Nephron (organoid): ENCODE measurements around the gene CHCHD6.

Experiments
- H3K27ac Mint-ChIP-seq, 3 experiments: 2 replicates each; pipeline ENCODE4 v1.8.0; 2020; ENCODE audit warnings: mixed read lengths in 3 of 3, mild to moderate bottlenecking in 2 of 3, moderate library complexity in 1 of 3
- H3K27me3 Mint-ChIP-seq: 2 replicates; pipeline ENCODE4 v1.8.0; 2021; ENCODE audit warnings: low read depth, mild to moderate bottlenecking, moderate library complexity, mixed read lengths
- H3K36me3 Mint-ChIP-seq: 2 replicates; pipeline ENCODE4 v1.8.0; 2020; ENCODE audit warnings: low read depth, mixed read lengths
- H3K4me1 Mint-ChIP-seq: 2 replicates; pipeline ENCODE4 v1.8.0; 2020; ENCODE audit warnings: mixed read lengths
- H3K4me3 Mint-ChIP-seq, 3 experiments: 2 replicates each; pipeline ENCODE4 v1.8.0; 2020; ENCODE audit warnings: mild to moderate bottlenecking in 3 of 3, mixed read lengths in 3 of 3, moderate library complexity in 2 of 3
- H3K9me3 Mint-ChIP-seq: 2 replicates; pipeline ENCODE4 v1.8.0; 2020; ENCODE audit warnings: mixed read lengths
- TF ChIP-seq, protein P1 (sequence below), 3 experiments: fragments of 200-600 bp; sonication (generic); IDR thresholded peaks; one replicate each; pipeline ENCODE4 v1.5.0; 2021; ENCODE audit warnings: antibody characterized with exemption in 3 of 3; ENCODE audit not compliant: unreplicated experiment in 3 of 3

CHCHD6 gene

DNA sequence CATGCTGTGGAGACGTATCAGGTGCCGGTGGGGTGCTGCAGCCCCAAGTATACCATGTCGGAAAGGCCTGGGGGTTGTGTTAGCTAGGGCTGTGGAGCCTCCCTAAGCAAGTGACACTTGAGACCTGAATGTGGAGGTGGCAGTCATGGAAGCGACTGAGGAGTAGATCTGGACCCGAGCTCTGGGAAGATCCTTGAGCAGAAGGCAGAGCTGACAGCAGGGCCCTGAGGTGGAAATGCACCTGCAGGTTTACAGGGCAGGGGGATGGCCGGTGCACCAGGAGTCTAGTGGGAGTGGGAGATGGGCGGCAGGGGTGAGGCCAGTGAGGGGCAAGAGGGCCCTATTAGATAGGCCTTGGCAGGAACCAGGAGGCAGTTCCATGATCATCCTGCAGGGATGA is 187.1 kb downstream of the CHCHD6 start:
- Mint-ChIP-seq H3K36me3 (no peaks in the 10 kb centered on the region), H3K4me1 (peaks cover 14% of the 10 kb centered on the region), H3K4me3 (no peak overlapping the region), H3K9me3 (no peaks in the 10 kb centered on the region), H3K27ac (no peak overlapping the region), H3K27me3 (peaks cover 6% of the 10 kb centered on the region)
- TF ChIP-seq, protein P1, sequence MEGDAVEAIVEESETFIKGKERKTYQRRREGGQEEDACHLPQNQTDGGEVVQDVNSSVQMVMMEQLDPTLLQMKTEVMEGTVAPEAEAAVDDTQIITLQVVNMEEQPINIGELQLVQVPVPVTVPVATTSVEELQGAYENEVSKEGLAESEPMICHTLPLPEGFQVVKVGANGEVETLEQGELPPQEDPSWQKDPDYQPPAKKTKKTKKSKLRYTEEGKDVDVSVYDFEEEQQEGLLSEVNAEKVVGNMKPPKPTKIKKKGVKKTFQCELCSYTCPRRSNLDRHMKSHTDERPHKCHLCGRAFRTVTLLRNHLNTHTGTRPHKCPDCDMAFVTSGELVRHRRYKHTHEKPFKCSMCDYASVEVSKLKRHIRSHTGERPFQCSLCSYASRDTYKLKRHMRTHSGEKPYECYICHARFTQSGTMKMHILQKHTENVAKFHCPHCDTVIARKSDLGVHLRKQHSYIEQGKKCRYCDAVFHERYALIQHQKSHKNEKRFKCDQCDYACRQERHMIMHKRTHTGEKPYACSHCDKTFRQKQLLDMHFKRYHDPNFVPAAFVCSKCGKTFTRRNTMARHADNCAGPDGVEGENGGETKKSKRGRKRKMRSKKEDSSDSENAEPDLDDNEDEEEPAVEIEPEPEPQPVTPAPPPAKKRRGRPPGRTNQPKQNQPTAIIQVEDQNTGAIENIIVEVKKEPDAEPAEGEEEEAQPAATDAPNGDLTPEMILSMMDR (IDR thresholded peaks at IDR 0.05; ENCODE audit: unreplicated experiment in 3 of 3) = no peak

DNA sequence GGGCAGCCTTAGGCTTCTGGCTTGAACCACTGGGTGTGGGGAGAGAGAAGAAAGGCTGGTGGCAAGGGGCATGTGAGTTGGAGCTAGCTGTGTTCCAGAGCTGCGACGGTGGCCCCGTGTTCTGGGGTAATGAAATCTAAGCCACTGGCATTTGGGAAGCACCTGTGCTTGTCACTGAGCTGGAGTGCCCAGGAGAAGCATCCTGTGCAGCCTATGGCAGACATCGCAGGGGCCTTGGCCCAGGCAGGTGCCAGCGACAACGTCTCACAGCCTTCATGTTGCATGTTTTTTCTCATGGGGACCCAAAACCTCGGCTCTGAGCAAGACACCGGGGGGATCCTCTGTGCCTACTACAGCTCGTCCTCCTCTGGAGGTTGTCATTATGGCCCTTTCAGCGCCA is 187.8 kb downstream of the CHCHD6 start:
- H3K9me3 Mint-ChIP-seq = no peaks in the 10 kb centered on the region
- no peaks in the 10 kb centered on the region for H3K36me3 Mint-ChIP-seq
- peaks cover 18% of the 10 kb centered on the region for H3K4me1 Mint-ChIP-seq
- H3K27me3 Mint-ChIP-seq = peaks cover 6% of the 10 kb centered on the region
- no peak overlapping the region for H3K27ac Mint-ChIP-seq
- TF ChIP-seq, protein P1 (IDR thresholded peaks at IDR 0.05; ENCODE audit: unreplicated experiment in 3 of 3) = no peak
- no peak overlapping the region for H3K4me3 Mint-ChIP-seq

DNA sequence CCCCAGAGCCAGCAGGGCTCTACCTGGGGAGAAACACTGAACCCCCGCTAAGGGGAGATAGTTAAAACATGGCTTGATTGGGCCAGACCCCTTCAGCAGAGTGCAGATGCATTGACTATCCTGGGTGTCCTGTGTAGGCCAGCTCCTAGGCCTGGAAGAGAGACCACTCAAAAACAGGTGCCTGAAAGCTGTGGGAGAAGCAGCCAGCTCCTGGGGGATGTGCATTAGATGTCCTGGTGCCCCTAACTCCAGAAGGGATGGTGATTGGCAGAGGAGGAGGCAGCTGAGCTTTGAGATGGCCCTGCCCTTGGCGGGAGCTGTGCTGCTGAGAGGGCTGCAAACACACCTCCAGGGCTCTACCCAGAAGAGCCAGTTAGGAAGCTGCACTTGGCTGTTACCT is 189.6 kb downstream of the CHCHD6 start:
- TF ChIP-seq, protein P1 (IDR thresholded peaks at IDR 0.05; ENCODE audit: unreplicated experiment in 3 of 3) = no peak
- H3K4me3 Mint-ChIP-seq = no peak overlapping the region
- H3K9me3 Mint-ChIP-seq = no peaks in the 10 kb centered on the region
- no peaks in the 10 kb centered on the region for H3K36me3 Mint-ChIP-seq
- peaks cover 6% of the 10 kb centered on the region for H3K27me3 Mint-ChIP-seq
- H3K4me1 Mint-ChIP-seq = peaks cover 18% of the 10 kb centered on the region
- H3K27ac Mint-ChIP-seq = no peak overlapping the region

DNA sequence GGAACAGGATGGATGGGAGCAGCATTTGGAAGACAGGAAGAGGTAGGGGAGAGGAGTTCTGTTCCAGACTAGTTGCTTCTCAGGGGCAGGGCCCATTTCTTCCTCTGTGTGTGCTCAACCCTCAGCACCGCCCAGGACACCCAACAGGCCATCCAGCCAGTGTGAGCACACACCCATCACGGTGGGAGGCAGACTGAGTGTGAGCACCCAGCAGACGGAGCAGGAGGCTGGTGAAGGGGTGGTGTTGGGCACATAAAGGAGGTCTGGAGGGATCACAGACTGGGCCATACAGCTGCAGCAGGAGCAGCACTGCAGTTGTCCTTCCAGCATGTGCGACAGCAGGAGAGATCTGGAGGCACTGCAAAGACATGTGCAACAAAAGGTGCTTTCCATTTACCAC is 190.4 kb downstream of the CHCHD6 start:
- Mint-ChIP-seq H3K4me3 (no peak overlapping the region), H3K36me3 (no peaks in the 10 kb centered on the region), H3K9me3 (no peaks in the 10 kb centered on the region), H3K4me1 (peaks cover 18% of the 10 kb centered on the region), H3K27ac (no peak overlapping the region), H3K27me3 (peaks cover 6% of the 10 kb centered on the region)
- TF ChIP-seq, protein P1 (IDR thresholded peaks at IDR 0.05; ENCODE audit: unreplicated experiment in 3 of 3) = no peak

DNA sequence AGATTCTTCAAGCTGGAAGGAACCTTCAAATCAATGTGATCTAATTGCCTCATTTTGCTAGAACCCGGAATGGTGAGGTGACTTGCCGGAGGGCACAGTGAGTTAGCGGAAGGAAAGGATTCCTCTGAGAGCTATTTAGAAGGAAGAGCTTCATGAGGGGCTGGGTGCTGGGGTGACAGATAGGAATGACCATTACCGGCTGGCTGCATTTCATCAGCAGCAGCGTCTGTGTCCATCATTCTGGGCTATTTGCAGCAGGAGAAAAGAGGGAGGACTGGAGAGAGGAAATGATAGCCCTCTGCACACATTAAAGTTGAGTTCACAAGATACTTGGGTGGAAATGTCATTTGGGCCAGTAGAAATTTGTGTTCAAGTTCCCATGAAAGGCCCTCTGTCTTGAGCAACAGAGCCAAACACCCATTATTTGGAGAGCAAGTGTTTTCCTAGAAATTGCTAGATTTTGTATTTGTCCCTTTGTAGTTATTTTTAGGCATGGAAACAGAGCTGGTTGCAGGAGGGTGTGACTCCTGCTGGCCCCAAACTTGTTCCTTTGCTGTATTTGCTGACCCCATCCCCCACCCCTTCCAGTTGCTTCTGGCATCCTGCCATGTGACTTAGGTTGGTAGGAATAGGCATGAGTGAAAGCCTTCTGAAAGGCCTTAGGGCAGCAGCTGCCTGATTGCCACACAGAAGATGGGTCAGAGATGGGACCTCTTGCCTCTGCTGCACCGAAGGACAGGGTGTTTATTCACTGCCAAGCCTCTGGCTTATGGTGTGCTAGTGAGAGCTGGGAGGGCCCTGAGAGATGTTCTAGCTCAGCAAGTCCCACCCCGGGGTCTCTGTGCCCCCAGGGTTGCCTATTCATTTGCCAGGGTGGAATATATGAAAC is 191.4 kb downstream of the CHCHD6 start:
- Mint-ChIP-seq H3K9me3 (no peaks in the 10 kb centered on the region), H3K4me1 (peaks cover 18% of the 10 kb centered on the region), H3K27ac (no peak overlapping the region), H3K36me3 (no peaks in the 10 kb centered on the region), H3K4me3 (no peak overlapping the region), H3K27me3 (peaks cover 6% of the 10 kb centered on the region)
- TF ChIP-seq, protein P1 (IDR thresholded peaks at IDR 0.05; ENCODE audit: unreplicated experiment in 3 of 3) = no peak

DNA sequence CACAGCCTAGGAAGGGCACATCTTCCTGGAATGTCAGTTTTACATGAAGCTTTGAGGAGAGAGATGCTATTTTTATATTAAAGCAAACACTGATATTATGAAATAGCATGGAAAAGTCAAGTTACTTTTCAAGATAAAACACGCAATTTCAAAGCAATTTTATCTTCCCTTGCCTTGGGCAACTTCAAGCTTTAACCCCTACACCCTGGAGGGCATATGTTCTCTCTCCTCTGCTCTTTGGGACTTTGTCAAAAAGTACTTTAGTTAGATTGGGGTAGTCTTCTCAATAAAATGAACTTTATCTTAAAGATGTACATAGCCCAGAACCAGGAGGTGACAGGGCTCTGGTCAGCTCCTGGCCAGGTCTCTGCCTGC is 192.0 kb downstream of the CHCHD6 start:
- TF ChIP-seq, protein P1 (IDR thresholded peaks at IDR 0.05; ENCODE audit: unreplicated experiment in 3 of 3) = no peak
- Mint-ChIP-seq H3K27me3 (peaks cover 4% of the 10 kb centered on the region), H3K4me3 (no peak overlapping the region), H3K9me3 (no peaks in the 10 kb centered on the region), H3K36me3 (no peaks in the 10 kb centered on the region), H3K4me1 (peaks cover 18% of the 10 kb centered on the region), H3K27ac (no peak overlapping the region)
